Panc1 (cell line): ENCODE results near the gene MEIOB. TPM values are rescaled to one million over a fixed set of nuclear protein-coding genes. Genes with fewer than 3 reads are reported as not detected.

ENCODE experiments used
- ATAC-seq: fragments of 200-7000 bp; cut with Tn5 transposase; 2 replicates; pipeline ENCODE4 v1.9.1; 2020; ENCODE audit warnings: mild to moderate bottlenecking, moderate library complexity
- BruUV-seq: library from RNA; stranded (reverse); fragments of 400-500 nt; replicated peaks from 2 replicates; lab custom pipeline; 2021; lab: Mats Ljungman, UMichigan
- CTCF ChIA-PET: fragments of 300-600 bp; sonication (Branson Sonifier 250); formaldehyde crosslinking; loops from one replicate; lab custom pipeline; 2022; ENCODE audit warnings: antibody characterized with exemption; lab: Charles Lee
- POLR2A ChIA-PET: fragments of 300-600 bp; sonication (Branson Sonifier 250); formaldehyde crosslinking; loops from one replicate; lab custom pipeline; 2022; ENCODE audit warnings: antibody characterized with exemption; lab: Charles Lee
- DNase-seq: peaks from one replicate; pipeline ENCODE4 v3.0.0-alpha.2; 2010; ENCODE audit warnings: low read depth, low spot score
- H3K27ac ChIP-seq: 2 replicates; pipeline ENCODE4 v1.5.1; 2011; ENCODE audit warnings: mild to moderate bottlenecking, low read length, inconsistent platforms
- H3K27me3 ChIP-seq: fragments of 200-500 bp; sonication (Bioruptor generic); 2 replicates; pipeline ENCODE4 v1.6.0; 2014; ENCODE audit warnings: low read length, inconsistent platforms; ENCODE audit not compliant: control insufficient read depth, insufficient read depth
- H3K36me3 ChIP-seq: fragments of 200-500 bp; sonication (Bioruptor generic); 2 replicates; pipeline ENCODE4 v1.5.1; 2014; ENCODE audit warnings: inconsistent platforms, mild to moderate bottlenecking, low read length, moderate library complexity; ENCODE audit not compliant: control insufficient read depth, insufficient read depth
- H3K4me1 ChIP-seq: 2 replicates; pipeline ENCODE4 v1.5.1; 2011; ENCODE audit warnings: inconsistent platforms, mild to moderate bottlenecking, low read length, moderate library complexity; ENCODE audit not compliant: control insufficient read depth, insufficient read depth
- H3K4me3 ChIP-seq, 2 experiments: 2 replicates each; pipeline ENCODE4 v1.5.1; 2011 to 2012; ENCODE audit warnings: low read depth in 2 of 2, low read length in 2 of 2, mild to moderate bottlenecking in 2 of 2, inconsistent platforms in 1 of 2, moderate library complexity in 1 of 2
- H3K9me3 ChIP-seq: fragments of 200-500 bp; sonication (Bioruptor generic); 2 replicates; pipeline ENCODE4 v1.5.1; 2014; ENCODE audit warnings: low read depth, mild to moderate bottlenecking, inconsistent platforms, low read length, moderate library complexity; ENCODE audit not compliant: control insufficient read depth, insufficient read depth
- CTCF ChIP-seq: fragments of 450-650 bp; IDR thresholded peaks from 2 replicates; pipeline ENCODE4 v1.5.1; 2017; ENCODE audit warnings: mild to moderate bottlenecking
- POLR2AphosphoS5 ChIP-seq: IDR thresholded peaks from 2 replicates; pipeline ENCODE4 v1.6.1; 2012; ENCODE audit warnings: mild to moderate bottlenecking, low read depth, low read length, moderate library complexity
- REST ChIP-seq, 2 experiments: IDR thresholded peaks; 2 replicates each; pipeline ENCODE4 v1.6.1; 2011 to 2012; ENCODE audit warnings: low read depth in 2 of 2, control low read depth in 1 of 2, low read length in 1 of 2, mild to moderate bottlenecking in 1 of 2, moderate library complexity in 1 of 2; ENCODE audit not compliant: insufficient read depth in 1 of 2
- SIN3A ChIP-seq: IDR thresholded peaks from 2 replicates; pipeline ENCODE4 v1.6.1; 2012; ENCODE audit warnings: low read depth, mild to moderate bottlenecking, low read length, moderate library complexity, borderline replicate concordance; ENCODE audit not compliant: insufficient read depth
- TCF7L2 ChIP-seq: IDR thresholded peaks from 2 replicates; pipeline ENCODE4 v1.6.1; 2011; ENCODE audit warnings: mild to moderate bottlenecking, low read depth, low read length, inconsistent platforms
- in situ Hi-C: cut with HindIII; loops from 2 replicates; pipeline ENCODE4 v1.10.0; 2016; ENCODE audit warnings: low sequenced_read_pairs, low pct_unique_long_range_greater_than_20kb
- intact Hi-C: fragments of 100-400 bp; cut with micrococcal nuclease; formaldehyde crosslinking; loops from one replicate; pipeline ENCODE4 v1.10.0; 2022; ENCODE audit not compliant: unreplicated experiment
- total RNA-seq: library from RNA; stranded (reverse); gene quantifications from one replicate; pipeline ENCODE4 v1.2.1, GENCODE V29; 2021; ENCODE audit not compliant: unreplicated experiment

Gene MEIOB
- total RNA-seq, 1 experiment from 2014 or later: not detected

DNA sequence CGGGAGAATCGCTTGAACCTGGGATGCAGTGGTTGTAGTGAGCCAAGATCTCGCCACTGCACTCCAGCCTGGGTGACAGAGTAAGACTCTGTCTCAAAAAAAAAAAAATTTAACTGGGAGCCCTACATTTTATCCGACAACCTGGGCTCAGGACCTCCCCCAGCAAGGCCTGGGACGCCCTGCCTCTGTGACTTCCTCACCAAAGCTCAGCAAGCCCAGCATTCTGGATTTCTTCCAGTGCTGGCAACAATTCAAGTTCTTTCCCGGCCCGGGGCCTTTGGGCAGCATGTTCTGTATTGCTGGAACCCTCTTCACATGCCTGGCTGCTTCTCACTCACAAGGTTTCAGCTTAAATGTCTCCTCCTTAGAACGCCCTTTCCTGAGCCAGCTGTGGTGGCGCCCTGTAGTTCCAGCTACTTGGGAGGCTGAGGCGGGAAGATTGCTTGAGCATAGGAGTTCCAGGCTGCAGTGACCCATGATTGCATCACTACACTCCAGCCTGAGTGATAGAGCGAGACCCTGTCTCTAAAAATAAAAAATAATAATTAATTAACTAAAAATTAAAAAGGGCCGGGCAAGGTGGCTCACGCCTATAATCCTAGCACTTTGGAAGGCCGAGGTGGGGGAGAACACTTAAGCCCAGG is 15.9 kb upstream of the MEIOB start:
- no peak for ATAC-seq
- Histone ChIP-seq H3K9me3 (no peaks in the 10 kb centered on the region), H3K36me3 (no peaks in the 10 kb centered on the region), H3K4me1 (no peaks in the 10 kb centered on the region), H3K27me3 (no peaks in the 10 kb centered on the region; the same call in 1 of the 2 replicates), H3K4me3 (no peak overlapping the region), H3K27ac (no peak overlapping the region)
- no peak for DNase-seq
- intact Hi-C loops: no loop called here
- ChIA-PET POLR2A (no interaction called here), CTCF (no interaction called here)
- in situ Hi-C loops: no loop called here
- no peak for TF ChIP-seq POLR2AphosphoS5
- BruUV-seq: no TSS peak

DNA sequence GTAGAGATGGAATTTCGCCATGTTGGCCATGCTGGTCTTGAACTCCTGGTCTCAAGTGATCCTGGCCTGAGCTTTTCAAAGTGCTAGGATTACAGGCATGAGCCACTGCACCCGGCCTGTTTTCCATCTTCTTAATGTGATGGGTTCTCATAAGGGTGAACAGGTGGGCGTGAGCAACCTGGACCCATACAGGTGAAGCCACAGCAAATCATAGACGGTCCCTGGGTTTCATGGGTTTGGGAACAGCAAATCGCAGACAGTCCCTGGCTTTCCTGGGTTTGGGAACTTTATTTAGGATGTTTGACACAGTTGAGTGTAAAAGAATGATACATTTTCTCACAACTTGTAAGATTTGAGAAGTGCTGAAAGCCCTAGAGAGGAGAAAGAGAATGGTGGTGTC is 12.9 kb upstream of the MEIOB start:
- no peak for ATAC-seq
- ChIA-PET POLR2A (no interaction called here), CTCF (no interaction called here)
- Histone ChIP-seq H3K9me3 (no peaks in the 10 kb centered on the region), H3K4me3 (no peak overlapping the region), H3K36me3 (no peaks in the 10 kb centered on the region), H3K4me1 (no peaks in the 10 kb centered on the region), H3K27me3 (no peaks in the 10 kb centered on the region), H3K27ac (no peak overlapping the region)
- in situ Hi-C loops (no loop called here), intact Hi-C loops (no loop called here)
- DNase-seq: no peak
- no TSS peak for BruUV-seq
- no peak for TF ChIP-seq CTCF
- no peak for TF ChIP-seq REST (IDR thresholded peaks at IDR 0.05; ENCODE audit: insufficient read depth in 1 of 2, low read depth in 2 of 2, low read length in 1 of 2)
- no peak for TF ChIP-seq POLR2AphosphoS5
- no peak for TF ChIP-seq SIN3A
- TF ChIP-seq TCF7L2: no peak

- Histone ChIP-seq H3K4me3 (no peak overlapping the region), H3K27ac (no peak overlapping the region), H3K27me3 (no peaks in the 10 kb centered on the region), H3K9me3 (no peaks in the 10 kb centered on the region), H3K36me3 (no peaks in the 10 kb centered on the region), H3K4me1 (no peaks in the 10 kb centered on the region)
- BruUV-seq: no TSS peak
- in situ Hi-C loops (no loop called here), intact Hi-C loops (no loop called here)
- DNase-seq (no peak), ATAC-seq (peak; percentile 63; the same call in 1 of the 2 replicates)
- TF ChIP-seq TCF7L2: no peak
- TF ChIP-seq SIN3A: no peak
- TF ChIP-seq CTCF: no peak
- no peak for TF ChIP-seq POLR2AphosphoS5
- no peak for TF ChIP-seq REST (IDR thresholded peaks at IDR 0.05; ENCODE audit: insufficient read depth in 1 of 2, low read depth in 2 of 2, low read length in 1 of 2)
- POLR2A ChIA-PET: no interaction called here
- CTCF ChIA-PET: no interaction called here
These were observed 12.3 kb upstream of the MEIOB start for GRCh38 chr16:1884155-1884760.
